GM19193 (cell line): ENCODE measurements around the gene GAS7.

Source experiments
- POLR2A ChIP-seq: IDR thresholded peaks from 4 replicates; pipeline ENCODE4 v1.6.1; 2011; ENCODE audit not compliant: insufficient read depth, insufficient read length; ENCODE audit errors: extremely low read depth

The GAS7 gene

DNA sequence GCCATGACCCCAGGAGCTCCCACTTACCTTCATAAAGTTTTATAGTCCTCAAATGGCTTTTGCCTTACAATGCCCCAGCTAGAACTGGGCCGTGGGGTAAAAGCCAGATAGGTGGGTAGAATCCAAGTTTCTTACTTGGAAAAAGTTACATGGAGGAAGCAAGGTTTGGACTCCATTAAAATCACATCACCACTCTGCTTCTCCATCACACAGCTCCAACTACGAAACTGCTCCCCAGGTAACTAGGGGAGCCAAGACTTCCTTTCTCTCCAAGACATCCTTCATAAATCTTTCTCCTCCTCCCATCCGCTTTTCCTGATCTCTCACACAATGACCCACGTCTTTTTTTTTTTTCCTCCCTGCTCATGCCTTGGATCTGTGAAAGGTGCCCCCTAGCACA is 162.5 kb downstream of the GAS7 start:
- no peak for TF ChIP-seq POLR2A

DNA sequence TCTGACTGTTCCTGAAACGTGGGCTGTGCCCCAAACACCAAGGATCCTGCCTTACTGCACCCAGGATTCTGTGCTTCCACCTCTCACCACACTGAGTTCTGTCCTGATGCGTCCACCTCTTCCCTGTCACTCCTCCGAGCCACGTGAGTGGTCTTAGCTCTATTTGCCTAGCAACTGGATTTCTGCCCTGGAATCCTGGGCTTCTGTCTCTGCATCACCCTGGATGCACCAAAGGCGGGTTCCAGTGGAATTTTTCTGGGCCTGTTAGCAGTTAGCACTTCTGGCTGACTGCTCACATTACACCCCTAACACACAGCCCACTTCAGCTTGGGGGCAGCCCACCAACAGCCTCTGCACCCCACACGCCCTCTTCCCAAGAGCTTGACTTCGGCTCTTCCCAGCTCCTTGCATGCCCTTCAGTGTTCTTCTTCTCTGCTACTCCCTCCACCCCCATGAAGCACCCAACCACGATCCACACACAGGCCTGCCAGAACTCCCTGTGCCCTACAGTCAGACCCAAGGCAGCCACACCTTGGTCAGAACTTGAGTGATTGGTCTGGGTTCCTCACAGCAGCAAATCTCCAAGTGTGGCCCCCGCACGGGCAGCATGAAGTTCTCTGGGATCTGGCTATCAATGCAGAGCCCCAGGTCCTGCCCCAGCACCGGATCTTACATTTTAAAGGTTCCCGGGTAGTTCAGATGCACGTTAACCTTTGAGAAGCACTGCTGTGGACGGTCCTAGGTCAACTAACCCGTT is 163.5 kb downstream of the GAS7 start:
- no peak for TF ChIP-seq POLR2A

DNA sequence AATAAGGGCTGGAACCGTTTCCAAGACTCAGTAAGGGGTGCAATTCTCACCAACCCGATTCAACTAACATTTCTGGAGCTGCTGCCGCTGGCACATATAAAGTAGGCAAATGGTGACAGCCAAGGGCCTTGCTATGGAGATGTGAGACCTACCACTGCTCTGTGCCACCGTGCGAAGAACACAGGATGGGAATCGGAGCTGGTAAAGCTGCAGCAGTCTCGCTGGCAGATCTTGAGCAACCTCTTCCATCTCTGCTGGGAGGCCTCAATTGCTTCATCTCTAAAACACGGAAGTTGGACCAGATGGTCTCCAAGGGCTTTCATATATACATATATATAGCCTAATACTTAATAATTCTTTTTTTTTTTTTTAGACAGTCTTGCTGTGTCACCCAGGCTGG is 164.4 kb downstream of the GAS7 start:
- TF ChIP-seq POLR2A, result no peak

DNA sequence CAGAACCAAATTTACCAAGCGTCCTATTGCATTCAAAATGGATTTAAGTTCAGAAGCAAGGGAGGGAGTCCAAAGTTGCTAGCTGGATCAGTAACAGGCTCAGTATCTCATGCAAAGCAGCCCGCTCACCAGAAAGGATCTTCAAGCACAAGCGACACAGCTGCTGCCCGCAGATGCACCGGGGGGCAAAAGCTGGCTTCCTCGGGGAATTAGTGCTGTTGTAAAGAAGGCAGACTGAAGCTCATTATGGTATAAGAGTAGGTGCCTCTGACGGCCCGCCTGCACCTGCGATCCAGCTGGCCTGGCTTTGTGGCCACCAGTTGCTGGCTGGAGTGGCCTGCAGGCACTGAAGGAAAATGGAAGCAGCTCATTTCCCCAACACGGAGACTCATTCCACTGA is 165.0 kb downstream of the GAS7 start:
- TF ChIP-seq POLR2A, result peak; percentile 32

DNA sequence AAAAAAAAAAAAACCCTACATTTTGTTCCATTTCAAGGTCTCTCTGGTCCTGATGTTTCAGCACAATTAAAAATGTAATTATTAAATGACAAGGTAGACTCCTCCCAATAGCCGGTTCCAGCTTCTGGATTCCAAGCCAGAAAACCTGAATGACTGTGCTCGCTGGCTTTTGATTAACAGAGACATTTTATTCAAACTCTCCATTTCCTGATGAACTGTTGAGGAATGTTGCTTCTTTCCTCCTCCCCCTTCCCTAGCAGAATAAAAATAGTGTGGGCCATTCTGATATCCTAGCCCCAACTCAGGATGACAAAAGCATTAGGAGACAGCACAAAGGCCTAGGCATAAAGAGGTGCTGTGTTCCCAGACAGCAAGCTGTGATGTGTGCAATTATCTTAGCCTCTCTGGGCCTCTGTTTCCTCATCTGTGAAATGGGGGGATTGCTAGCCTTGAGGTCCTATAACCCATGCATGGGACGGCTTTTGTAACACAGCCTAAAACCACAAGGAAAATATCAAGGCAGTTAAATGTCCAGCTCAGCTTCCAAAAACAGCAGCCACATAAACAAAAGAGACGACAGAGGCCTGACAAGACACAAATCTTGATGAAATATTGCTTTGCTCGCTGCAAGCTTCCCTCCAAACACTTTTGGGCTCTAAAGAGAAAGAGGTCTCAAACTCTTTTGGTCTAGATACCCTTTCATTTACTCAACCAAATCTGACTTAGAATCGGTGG is 166.1 kb downstream of the GAS7 start:
- TF ChIP-seq POLR2A, result no peak

DNA sequence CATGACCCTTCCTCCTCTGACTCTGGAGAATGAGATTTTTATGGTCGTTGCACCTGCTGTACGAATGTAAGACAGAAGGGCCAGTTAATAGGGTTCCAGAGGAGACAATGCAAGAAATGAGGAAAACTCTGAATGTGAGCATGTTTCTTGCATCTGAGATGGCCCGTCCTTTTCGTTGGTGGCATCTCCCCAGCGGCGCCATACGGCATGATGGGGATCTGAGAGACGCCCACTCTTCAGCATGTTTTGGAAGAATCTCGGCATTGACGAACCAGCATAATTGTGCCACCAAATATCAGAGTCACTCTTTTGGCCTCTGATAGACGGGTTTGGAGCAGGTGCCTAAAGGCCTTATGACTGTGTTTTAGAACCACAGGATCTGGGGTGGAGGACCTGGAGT is 166.8 kb downstream of the GAS7 start:
- no peak for TF ChIP-seq POLR2A

DNA sequence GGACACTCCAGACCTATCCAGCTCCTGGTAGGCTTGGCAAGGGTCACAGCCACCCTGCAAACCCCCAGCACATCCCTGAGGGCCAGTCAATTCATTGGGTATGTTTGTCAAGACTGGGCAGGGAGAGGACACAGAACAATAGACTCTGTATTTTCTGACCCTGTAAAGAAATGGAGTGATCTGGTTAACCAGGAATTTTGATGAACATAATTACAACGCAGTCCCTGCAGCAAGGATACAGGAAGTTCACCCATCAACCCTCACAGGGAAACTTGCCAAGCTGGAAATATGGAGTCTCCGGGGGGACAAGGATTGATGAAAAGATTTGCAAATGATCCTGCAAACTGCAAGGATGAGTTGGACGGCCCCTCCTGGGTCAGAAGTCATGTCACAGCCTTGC is 167.3 kb downstream of the GAS7 start:
- TF ChIP-seq POLR2A, result no peak

DNA sequence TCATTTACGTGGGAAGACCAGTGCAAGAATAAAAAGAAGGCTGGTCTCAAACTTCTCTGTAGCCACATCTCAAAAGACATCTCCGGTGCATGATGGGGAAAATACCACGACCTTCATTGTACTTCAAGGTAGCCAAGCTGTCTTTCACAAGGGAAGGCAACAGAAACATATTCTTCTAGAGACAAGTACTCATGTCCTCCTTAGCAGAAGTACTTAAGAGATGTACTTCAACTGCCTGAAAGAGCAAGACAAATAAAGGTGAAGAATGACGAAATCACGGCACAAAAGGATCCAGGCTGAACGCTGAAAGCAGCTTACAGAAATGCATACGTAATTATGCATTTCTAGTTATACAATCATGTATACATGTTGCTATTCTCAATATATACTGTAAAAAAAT is 169.3 kb downstream of the GAS7 start:
- TF ChIP-seq POLR2A, result no peak

DNA sequence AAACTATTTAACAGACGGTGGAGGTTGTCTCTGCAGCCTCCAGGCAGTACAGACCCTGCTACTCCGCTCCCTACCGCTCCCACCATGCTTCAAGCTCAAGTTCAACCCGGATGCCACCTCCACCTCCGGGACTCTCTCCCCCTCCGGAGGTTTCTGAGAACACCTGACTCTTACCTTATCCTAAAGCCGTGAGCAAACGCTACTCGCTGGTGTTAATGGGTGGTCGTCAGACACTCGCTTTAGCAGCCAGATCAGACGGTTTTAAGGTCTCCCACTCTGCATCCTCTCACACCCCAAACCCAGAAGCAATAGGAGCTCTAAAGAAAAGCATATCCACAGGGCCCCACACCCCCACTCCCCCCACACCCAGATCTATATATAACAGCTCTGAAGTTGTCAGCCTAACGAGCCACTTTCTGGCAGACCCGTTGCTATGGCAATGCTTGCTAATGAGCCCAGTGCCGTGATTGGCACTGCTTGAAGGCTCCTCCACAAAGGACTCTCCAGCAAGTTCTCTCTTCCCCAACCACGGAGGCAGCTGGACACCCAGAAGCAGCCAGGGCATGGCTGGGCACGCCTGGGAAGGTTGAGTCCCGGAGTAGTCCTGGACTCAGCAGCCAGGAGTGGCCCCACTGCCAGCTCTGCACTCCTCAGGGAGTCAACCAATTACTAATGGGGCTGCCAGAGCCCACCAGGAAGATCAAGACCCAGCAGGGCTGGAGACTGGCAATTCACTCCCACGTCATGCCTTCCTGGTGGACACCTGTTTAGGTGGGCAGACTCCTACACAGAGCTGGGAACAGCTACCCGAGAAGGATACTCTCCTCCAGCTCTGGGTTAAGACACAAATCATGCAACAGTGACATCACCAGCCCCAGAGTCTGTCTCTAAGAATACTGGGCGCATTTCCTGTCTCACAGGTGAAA is 172.2 kb downstream of the GAS7 start:
- TF ChIP-seq POLR2A, result no peak

DNA sequence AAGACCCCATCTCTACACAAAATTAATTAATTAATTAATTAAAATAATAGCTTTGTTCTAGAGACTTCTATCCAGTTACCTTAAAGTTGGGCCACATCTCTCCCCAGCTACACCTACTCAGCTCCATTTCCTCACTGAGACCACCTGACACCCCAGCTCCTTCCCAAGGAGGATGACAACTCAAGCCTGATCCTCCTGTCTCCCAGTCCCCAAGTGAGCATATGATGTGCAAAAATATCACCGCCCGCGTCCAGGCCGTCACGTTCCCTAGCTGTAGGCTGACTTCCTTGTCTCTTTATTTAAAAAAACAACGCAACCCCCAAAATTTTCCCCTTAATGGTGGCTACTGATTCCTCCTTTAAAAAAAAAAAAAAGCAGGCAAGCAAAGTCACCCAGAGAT is 173.2 kb downstream of the GAS7 start:
- no peak for TF ChIP-seq POLR2A

DNA sequence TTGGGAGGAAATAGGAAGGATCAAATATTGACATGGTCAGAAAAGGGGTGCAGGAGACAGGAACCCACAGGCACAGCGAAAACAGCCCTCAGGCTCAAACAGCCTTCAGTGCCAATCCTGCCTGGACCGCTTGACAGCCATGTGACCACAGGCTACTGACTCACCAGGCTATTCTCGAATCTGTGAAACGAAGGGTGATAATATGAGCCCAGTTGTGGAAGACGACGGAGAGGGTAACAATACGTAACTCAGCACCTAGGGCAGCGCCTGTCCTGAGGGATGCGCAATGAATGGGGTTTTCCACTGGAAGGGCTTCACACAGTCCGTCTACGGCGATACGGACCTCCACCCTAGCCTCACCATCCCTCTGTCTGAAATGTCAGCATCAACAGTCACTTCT is 176.0 kb downstream of the GAS7 start:
- TF ChIP-seq POLR2A, result no peak

DNA sequence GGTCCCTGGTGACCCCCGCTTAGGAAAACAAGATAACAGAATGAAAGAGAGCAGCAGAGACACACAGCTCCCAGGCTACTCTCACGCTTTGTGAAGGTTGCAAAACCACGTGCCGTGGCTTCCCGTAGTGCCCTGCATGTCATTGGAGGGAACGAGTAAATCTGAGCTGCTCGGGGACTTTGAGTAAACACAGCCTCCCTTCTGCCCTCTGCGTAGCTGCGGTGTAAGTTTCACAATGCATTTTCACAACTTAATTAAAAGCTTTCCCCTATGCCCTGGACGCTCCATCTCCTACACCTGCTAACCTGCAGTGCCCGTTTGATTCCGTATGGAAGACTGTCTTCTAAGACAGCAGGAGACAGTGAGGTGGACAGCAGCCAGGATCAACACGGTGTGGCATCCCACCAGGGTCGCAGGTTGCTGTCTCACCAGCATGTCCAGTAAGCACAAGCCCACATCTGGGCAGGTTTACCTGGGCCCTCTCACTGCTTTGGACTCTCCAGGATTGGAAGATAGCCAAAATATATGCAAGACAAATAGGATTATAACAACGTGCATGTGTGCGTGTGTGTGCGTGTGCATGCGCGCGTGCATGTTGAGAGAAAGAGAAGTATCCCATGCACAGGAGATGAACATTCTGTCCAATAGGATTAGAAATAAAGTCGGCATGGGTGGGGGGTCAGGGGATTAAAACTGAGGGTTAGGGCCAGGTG is 177.0 kb downstream of the GAS7 start:
- no peak for TF ChIP-seq POLR2A

DNA sequence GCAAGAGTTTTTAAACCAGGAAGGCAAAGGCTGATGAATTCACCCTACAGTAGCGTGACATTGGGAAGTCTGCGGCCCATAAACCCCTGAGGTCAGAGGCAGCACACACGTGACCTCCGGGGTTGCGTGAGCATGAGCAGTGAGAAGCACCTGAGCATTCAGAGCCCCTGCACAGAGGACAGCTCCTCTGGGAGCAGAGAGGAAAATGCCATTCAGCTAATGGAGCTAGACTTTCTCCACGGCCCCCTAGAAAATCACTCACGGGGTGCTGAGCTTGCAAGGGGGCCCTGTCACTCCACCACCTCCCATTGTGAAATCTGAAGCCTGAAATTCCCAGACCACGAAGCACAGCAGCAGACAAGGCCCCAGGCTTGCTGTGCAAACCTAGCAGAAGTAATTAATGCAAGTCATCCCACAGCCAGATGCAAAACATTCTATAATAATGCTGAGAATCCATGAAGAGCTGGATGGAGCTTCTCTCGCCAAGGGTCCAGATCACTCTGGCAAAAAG is 178.4 kb downstream of the GAS7 start:
- TF ChIP-seq POLR2A, result no peak

DNA sequence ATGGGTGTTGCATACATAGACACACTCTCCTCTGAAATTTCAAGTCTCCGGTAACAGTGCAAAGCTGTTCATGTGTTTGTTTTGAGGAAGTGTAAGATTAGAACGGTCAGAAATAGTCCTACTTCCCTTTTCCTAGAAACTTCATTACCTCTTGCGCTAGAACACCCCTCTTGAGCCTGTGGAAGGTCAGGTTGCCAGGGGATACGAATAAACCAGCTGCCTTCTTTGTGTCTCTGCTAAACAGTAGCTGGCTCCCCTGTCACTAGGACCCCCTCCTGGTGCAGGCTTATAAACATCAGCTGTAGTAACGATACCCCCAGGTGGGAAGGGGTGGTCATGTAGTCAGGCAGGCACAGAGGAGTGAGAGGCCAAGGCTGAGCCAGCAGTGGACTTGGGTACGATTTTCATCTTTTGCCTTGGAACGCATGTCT is 179.9 kb downstream of the GAS7 start:
- peak; percentile 18 for TF ChIP-seq POLR2A
